Duodenal mucosa (tissue), 2 donors: ENCODE data around the gene ARMC9.
"Not testable (repeated sequence)": the region's sequence is repeated elsewhere in the genome, so short reads cannot be mapped to it uniquely, and the experiment has no call there.

ENCODE experiments used
- H3K27ac ChIP-seq: one replicate; pipeline ENCODE4 v1.7.0; 2013; ENCODE audit warnings: low read depth, low read length
- H3K27me3 ChIP-seq, 2 donors: one replicate each; pipeline ENCODE4 v1.7.0; 2013; ENCODE audit warnings: low read length in 2 of 2, control low read depth in 1 of 2; ENCODE audit not compliant: insufficient read depth in 2 of 2, control insufficient read depth in 1 of 2
- H3K36me3 ChIP-seq, 2 donors: one replicate each; pipeline ENCODE4 v1.7.0; 2013; ENCODE audit warnings: low read length in 2 of 2, control low read depth in 1 of 2; ENCODE audit not compliant: insufficient read depth in 2 of 2, control insufficient read depth in 1 of 2
- H3K4me1 ChIP-seq, 2 donors: one replicate each; pipeline ENCODE4 v1.7.0; 2013; ENCODE audit warnings: low read length in 2 of 2, control low read depth in 1 of 2; ENCODE audit not compliant: insufficient read depth in 2 of 2, control insufficient read depth in 1 of 2
- H3K4me3 ChIP-seq, 2 donors: one replicate each; pipeline ENCODE4 v1.7.0; 2013; ENCODE audit warnings: low read length in 2 of 2, low read depth in 1 of 2
- H3K9ac ChIP-seq, 2 donors: one replicate each; pipeline ENCODE4 v1.7.0; 2013; ENCODE audit warnings: low read length in 2 of 2, low read depth in 1 of 2
- H3K9me3 ChIP-seq, 2 donors: one replicate each; pipeline ENCODE4 v1.7.0; 2013; ENCODE audit warnings: low read length in 2 of 2, control low read depth in 1 of 2; ENCODE audit not compliant: control insufficient read depth in 1 of 2

The ARMC9 gene

DNA sequence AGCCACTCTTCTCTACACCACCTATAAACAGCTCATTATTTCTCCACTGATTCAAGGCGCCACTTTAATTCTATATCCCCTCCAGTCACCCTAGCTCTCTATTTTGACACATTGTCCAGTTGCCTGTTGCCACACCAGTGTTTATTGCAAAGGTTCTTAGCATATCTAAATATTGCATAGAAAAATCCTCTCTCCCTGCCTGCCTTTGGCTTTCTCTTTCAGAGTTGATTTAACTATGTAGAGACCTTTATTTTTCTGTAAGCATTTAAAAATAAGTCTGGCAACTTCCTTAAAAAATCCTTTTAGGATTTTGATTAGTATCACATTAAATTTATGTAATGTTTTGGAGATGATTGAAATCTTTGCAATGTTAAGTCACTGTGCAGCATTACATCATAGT lies 149.2 kb downstream of the ARMC9 start:
- no peaks in the 10 kb centered on the region for H3K9me3 ChIP-seq
- H3K36me3 ChIP-seq, result no peaks in the 10 kb centered on the region
- H3K4me3 ChIP-seq, result no peak overlapping the region
- H3K9ac ChIP-seq, result no peak overlapping the region
- H3K27me3 ChIP-seq, result no peaks in the 10 kb centered on the region
- peaks cover 9 to 24% of the 10 kb centered on the region in 2 donors for H3K4me1 ChIP-seq
- H3K27ac ChIP-seq, result no peak overlapping the region

- H3K4me1 ChIP-seq, result peaks cover 9 to 24% of the 10 kb centered on the region in 2 donors
- H3K36me3 ChIP-seq, result no peaks in the 10 kb centered on the region
- H3K27me3 ChIP-seq, result no peaks in the 10 kb centered on the region
- H3K9me3 ChIP-seq, result no peaks in the 10 kb centered on the region
- no peak overlapping the region for H3K27ac ChIP-seq
- no peak overlapping the region for H3K4me3 ChIP-seq
- no peak overlapping the region for H3K9ac ChIP-seq
Measured at GRCh38 chr2:231348173-231348572, 149.7 kb downstream of the ARMC9 start.

GRCh38 chr2:231348704-231349373 lies 150.4 kb downstream of the ARMC9 start:
- Histone ChIP-seq H3K27me3 (no peaks in the 10 kb centered on the region), H3K36me3 (no peaks in the 10 kb centered on the region), H3K9me3 (no peaks in the 10 kb centered on the region), H3K27ac (no peak overlapping the region), H3K9ac (no peak overlapping the region), H3K4me3 (no peak overlapping the region), H3K4me1 (peaks cover 9 to 20% of the 10 kb centered on the region in 2 donors)

DNA sequence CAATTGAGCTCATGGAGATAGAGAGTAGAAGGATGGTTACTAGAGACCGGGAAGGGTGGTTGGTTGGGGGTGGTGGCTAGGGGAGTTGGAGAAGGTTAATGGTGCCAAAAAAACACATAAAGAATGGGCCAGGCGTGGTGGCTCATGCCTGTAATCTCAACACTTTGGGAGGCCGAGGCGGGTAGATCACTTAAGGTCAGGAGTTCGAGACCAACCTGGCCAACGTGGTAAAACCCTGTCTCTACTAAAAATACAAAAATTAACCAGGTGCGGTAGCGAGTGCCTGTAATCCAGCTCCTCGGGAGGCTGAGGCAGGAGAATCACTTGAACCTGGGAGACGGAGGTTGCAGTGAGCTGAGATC lies 150.9 kb downstream of the ARMC9 start:
- not testable (repeated sequence) for H3K27ac ChIP-seq, H3K9me3 ChIP-seq, H3K36me3 ChIP-seq, H3K4me3 ChIP-seq, H3K27me3 ChIP-seq, H3K9ac ChIP-seq
- H3K4me1 ChIP-seq, result peaks cover 9 to 19% of the 10 kb centered on the region in 2 donors

DNA sequence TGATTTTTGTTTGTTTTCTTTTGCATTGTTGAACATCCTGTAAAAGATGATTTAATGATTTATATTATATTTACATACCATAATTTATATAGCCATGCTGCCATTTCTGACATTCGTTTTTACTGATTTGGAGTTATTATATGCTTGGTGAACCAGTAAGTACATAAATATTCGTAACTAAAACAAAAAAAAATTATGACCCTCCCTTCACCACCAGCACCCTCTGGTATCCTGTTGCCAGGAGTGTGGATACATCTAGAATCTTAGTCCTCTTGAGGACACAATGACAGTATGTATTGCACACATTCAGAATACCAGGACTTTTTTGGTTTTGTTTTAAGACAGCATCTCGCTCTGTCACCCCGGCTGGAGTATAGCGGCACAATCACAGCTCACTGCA lies 153.2 kb downstream of the ARMC9 start:
- Histone ChIP-seq H3K9me3 (no peaks in the 10 kb centered on the region), H3K27me3 (no peaks in the 10 kb centered on the region), H3K4me3 (no peak overlapping the region), H3K36me3 (no peaks in the 10 kb centered on the region), H3K4me1 (peaks cover 9 to 10% of the 10 kb centered on the region in 2 donors), H3K9ac (no peak overlapping the region), H3K27ac (no peak overlapping the region)

- Histone ChIP-seq H3K4me1 (no peaks in the 10 kb centered on the region), H3K4me3 (no peak overlapping the region), H3K27me3 (no peaks in the 10 kb centered on the region), H3K36me3 (no peaks in the 10 kb centered on the region), H3K9ac (no peak overlapping the region), H3K27ac (no peak overlapping the region), H3K9me3 (no peaks in the 10 kb centered on the region)
Measured at GRCh38 chr2:231353469-231353868, 155.0 kb downstream of the ARMC9 start.

DNA sequence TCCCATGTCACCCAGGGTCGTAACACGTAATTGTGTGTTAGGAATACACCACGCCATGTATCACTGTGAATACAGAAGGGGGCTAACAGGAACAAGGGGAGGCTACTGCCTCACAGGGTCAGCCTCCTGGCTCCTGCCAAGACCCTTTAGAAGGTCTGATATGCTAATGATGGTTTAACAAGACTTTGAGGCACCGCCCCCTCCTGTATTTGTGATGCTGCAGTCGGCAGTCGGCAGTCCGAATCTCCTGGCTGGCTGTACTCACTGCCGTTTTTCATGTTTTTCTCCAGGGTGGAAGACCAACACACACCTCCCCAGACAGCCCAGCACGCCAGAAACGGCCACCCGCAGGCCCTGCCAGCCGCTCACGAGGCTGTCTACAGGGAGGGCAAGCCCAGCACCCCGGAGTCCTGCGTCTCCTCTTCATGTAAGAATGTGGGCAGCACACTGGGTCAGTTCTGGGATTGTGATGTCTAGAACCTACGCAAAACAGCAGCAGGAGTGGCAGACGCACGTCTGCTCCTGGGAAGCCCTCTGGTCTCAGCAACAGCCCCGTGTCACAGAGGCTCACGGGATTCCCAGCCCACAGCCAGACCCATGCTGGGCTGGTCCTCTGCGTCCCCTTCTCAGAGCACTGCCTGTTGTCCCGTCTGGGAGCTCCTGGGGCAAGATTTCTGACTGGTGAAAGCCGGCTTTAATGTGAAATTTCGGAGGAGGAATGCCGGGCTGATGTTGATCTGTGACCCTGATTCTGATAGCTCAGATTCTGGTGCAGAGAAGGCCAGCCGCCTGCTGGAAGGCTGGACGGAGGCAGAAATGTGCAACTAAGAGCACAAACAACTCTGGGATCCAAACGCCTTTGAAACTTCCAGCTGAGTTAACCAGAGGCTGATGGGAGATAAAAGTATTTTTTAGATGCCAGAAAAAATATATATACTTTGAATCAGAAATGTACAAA lies 157.4 kb downstream of the ARMC9 start:
- Histone ChIP-seq H3K9me3 (no peaks in the 10 kb centered on the region), H3K27me3 (no peaks in the 10 kb centered on the region), H3K36me3 (no peaks in the 10 kb centered on the region), H3K9ac (no peak overlapping the region), H3K4me1 (no peaks in the 10 kb centered on the region), H3K27ac (no peak overlapping the region), H3K4me3 (no peak overlapping the region)

GRCh38 chr2:231356466-231356844 lies 158.0 kb downstream of the ARMC9 start:
- Histone ChIP-seq H3K36me3 (no peaks in the 10 kb centered on the region), H3K9ac (no peak overlapping the region), H3K27me3 (no peaks in the 10 kb centered on the region), H3K4me3 (no peak overlapping the region), H3K9me3 (no peaks in the 10 kb centered on the region), H3K27ac (no peak overlapping the region), H3K4me1 (no peaks in the 10 kb centered on the region)

- no peaks in the 10 kb centered on the region for H3K9me3 ChIP-seq
- H3K27ac ChIP-seq, result no peak overlapping the region
Measured at GRCh38 chr2:231357048-231357447, 158.6 kb downstream of the ARMC9 start.

GRCh38 chr2:231357931-231358330 lies 159.5 kb downstream of the ARMC9 start:
- Histone ChIP-seq H3K27me3 (no peaks in the 10 kb centered on the region), H3K4me3 (no peak overlapping the region), H3K9me3 (no peaks in the 10 kb centered on the region), H3K27ac (no peak overlapping the region), H3K36me3 (no peaks in the 10 kb centered on the region), H3K4me1 (peaks cover 0 to 4% of the 10 kb centered on the region in 2 donors), H3K9ac (no peak overlapping the region)

More at GRCh38 chr2:231357048-231357447, 158.6 kb downstream of the ARMC9 start:
- no peak overlapping the region for H3K4me3 ChIP-seq
- H3K4me1 ChIP-seq, result no peaks in the 10 kb centered on the region
- no peaks in the 10 kb centered on the region for H3K36me3 ChIP-seq
- H3K9ac ChIP-seq, result no peak overlapping the region
- no peaks in the 10 kb centered on the region for H3K27me3 ChIP-seq
